Measurements from ENCODE around the gene IKZF1. TPM values are rescaled to one million over a fixed set of nuclear protein-coding genes. Genes with fewer than 3 reads are reported as not detected.

IKZF1 gene
- total and polyA plus RNA-seq, 2 of the 4 experiments (the other 2 are of a cell fraction): not detected

- no peak overlapping the region for H3K4me3 ChIP-seq (ENCODE audit: insufficient read depth, low read depth, low read length)
- dilution Hi-C loops (cut with HindIII; ENCODE audit: low sequenced_read_pairs, unreplicated experiment): no loop called here
- no peak overlapping the region for H3K9ac ChIP-seq (ENCODE audit: low read depth, low read length)
- no peaks in the 10 kb centered on the region for H3K79me1 ChIP-seq (ENCODE audit: low read depth in 1 of 2, low read length in 2 of 2)
- no TSS peak for BruUV-seq (replicated peaks)
- no peaks in the 10 kb centered on the region for H3K4me1 ChIP-seq (ENCODE audit: control insufficient read depth, insufficient read depth, low read length)
- H2BK5ac ChIP-seq (ENCODE audit: low read depth, low read length, poor library complexity, severe bottlenecking): no peak overlapping the region
- no peak overlapping the region for H4K91ac ChIP-seq (ENCODE audit: insufficient read depth, low read depth, low read length)
- H2BK20ac ChIP-seq (ENCODE audit: low read depth, low read length): no peak overlapping the region
- H2BK120ac ChIP-seq (ENCODE audit: low read depth, low read length): no peak overlapping the region
- H4K5ac ChIP-seq (ENCODE audit: low read depth, low read length): no peak overlapping the region
- no peak overlapping the region for H3K4me2 ChIP-seq (ENCODE audit: low read depth, low read length)
- no peaks in the 10 kb centered on the region for H3K27me3 ChIP-seq (ENCODE audit: control insufficient read depth, insufficient read depth, low read length)
- no peaks in the 10 kb centered on the region for H4K20me1 ChIP-seq (ENCODE audit: insufficient read depth, low read length)
- POLR2A ChIA-PET (ENCODE audit: unreplicated experiment): no interaction called here
- WGBS, 2 experiments (ENCODE audit: extremely low coverage in 2 of 2, insufficient read length in 1 of 2): 100% methylated on average over 1 of the region's 2 CpGs; no CpG with 5 or more reads in 1 of the 2 experiments
- TF ChIP-seq FOS (IDR thresholded peaks at IDR 0.05; ENCODE audit: low read depth, low read length) (no peak), ELK1 (IDR thresholded peaks at IDR 0.05; ENCODE audit: borderline replicate concordance, low read depth, low read length) (no peak), BHLHE40 (IDR thresholded peaks at IDR 0.05; ENCODE audit: low read depth, low read length) (no peak), CHD1 (IDR thresholded peaks at IDR 0.05; ENCODE audit: low read depth, low read length) (no peak), MAZ (IDR thresholded peaks at IDR 0.05; ENCODE audit: borderline replicate concordance, low read depth, low read length) (no peak), RAD21 (IDR thresholded peaks at IDR 0.05; ENCODE audit: low read length) (no peak), NFE2L2 (IDR thresholded peaks at IDR 0.05; ENCODE audit: low read depth, low read length) (no peak), RFX5 (IDR thresholded peaks at IDR 0.05; ENCODE audit: low read depth, low read length) (no peak), CEBPB (IDR thresholded peaks at IDR 0.05; ENCODE audit: low read depth, low read length) (no peak), POLR2A (IDR thresholded peaks at IDR 0.05; ENCODE audit: low read depth, low read length) (no peak), MXI1 (IDR thresholded peaks at IDR 0.05; ENCODE audit: borderline replicate concordance, low read depth, low read length) (no peak), SMC3 (IDR thresholded peaks at IDR 0.05; ENCODE audit: low read depth, low read length) (no peak)
- TF ChIP-seq, protein P1, sequence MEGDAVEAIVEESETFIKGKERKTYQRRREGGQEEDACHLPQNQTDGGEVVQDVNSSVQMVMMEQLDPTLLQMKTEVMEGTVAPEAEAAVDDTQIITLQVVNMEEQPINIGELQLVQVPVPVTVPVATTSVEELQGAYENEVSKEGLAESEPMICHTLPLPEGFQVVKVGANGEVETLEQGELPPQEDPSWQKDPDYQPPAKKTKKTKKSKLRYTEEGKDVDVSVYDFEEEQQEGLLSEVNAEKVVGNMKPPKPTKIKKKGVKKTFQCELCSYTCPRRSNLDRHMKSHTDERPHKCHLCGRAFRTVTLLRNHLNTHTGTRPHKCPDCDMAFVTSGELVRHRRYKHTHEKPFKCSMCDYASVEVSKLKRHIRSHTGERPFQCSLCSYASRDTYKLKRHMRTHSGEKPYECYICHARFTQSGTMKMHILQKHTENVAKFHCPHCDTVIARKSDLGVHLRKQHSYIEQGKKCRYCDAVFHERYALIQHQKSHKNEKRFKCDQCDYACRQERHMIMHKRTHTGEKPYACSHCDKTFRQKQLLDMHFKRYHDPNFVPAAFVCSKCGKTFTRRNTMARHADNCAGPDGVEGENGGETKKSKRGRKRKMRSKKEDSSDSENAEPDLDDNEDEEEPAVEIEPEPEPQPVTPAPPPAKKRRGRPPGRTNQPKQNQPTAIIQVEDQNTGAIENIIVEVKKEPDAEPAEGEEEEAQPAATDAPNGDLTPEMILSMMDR (conservative IDR thresholded peaks at IDR 0.05; ENCODE audit: low read depth, low read length): no peak
- ATAC-seq (ENCODE audit: low read depth): no peak
- no peak overlapping the region for H3K14ac ChIP-seq (replicated peaks; ENCODE audit: low read depth, low read length)
- H4K8ac ChIP-seq (ENCODE audit: low read depth in 2 of 2, low read length in 2 of 2): no peak overlapping the region
- no peaks in the 10 kb centered on the region for H3K36me3 ChIP-seq (ENCODE audit: control insufficient read depth, insufficient read depth, low read length)
- H3K18ac ChIP-seq (ENCODE audit: low read depth, low read length): no peak overlapping the region
- H3K23ac ChIP-seq (ENCODE audit: low read depth, low read length): no peak overlapping the region
- no peak overlapping the region for H2BK15ac ChIP-seq (ENCODE audit: low read depth, low read length)
- H3K9me3 ChIP-seq (ENCODE audit: control insufficient read depth, insufficient read depth, low read length): no peaks in the 10 kb centered on the region
- no peaks in the 10 kb centered on the region for H3K9me1 ChIP-seq (ENCODE audit: insufficient read depth, low read length)
- H3K56ac ChIP-seq (ENCODE audit: extremely low read depth, insufficient read depth, low read length): no peak overlapping the region
- no peak overlapping the region for H3K27ac ChIP-seq (ENCODE audit: insufficient read depth, low read length)
- CTCF ChIA-PET: no interaction called here
- H2AK9ac ChIP-seq (replicated peaks; ENCODE audit: low read depth, low read length, poor library complexity): no peak overlapping the region
- no peak for DNase-seq
- H2AFZ ChIP-seq (replicated peaks; ENCODE audit: low read length, poor library complexity): no peak overlapping the region
- intact Hi-C loops (cut with micrococcal nuclease): no loop called here
- in situ Hi-C loops (cut with MboI; ENCODE audit: low sequenced_read_pairs): no loop called here
- H3K4ac ChIP-seq (ENCODE audit: low read depth, low read length): no peak overlapping the region
- H2AK5ac ChIP-seq (ENCODE audit: low read depth, low read length): no peak overlapping the region
Observed at GRCh38 chr7:50353201-50353600, 48.7 kb downstream of the IKZF1 start.
